NCI-H82 (cell line): Measurements from ENCODE around the gene PRKG2.

Source experiments
- DNase-seq: peaks from one replicate; lab custom pipeline; 2025; lab: John Stamatoyannopoulos, UW

Gene PRKG2

GRCh38 chr4:81162752-81163458, 52.1 kb downstream of the PRKG2 start:
- no peak for DNase-seq

GRCh38 chr4:81153714-81154323, 61.2 kb downstream of the PRKG2 start:
- DNase-seq, result peak; percentile 48

DNA sequence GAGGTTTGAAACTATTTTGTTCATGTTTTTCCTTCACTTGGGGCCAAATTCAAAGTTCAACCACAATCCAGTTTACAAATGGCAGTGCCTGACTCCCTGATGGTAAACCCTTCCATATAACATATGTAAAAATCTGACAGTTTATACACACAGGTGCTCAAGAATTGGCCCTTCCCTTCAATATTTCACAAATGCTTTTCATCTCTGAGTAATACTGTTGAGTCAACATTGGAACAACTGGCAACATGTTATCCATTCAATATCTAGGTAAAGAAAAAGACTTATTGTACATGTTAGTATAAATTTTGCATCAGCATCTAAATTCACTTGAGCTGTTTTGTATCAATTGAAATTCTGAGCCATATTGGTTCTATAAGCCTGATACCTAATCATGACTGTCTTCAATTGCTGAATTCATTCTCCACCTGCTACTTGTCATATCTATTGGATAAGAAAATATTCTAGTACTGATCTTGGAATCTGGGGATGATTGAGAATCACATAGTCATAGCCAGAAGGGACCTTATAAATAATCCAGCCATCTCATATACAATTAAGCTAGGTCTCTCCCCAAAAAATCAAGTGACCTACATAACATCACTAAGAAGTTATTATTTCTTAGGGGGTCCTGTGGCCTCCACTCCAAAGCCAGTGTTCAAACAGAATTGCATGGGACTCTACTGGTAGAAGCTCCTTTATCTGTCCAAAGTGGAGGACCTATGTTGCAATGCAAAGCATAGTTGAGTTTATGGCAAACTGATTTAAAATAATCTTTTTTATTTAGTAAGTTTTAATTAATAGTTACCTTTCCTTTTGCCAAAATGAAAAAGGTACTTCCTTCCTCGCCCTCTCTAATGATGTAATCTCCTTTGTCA, 61.9 kb downstream of the PRKG2 start:
- DNase-seq, result no peak

- no peak for DNase-seq
These were observed 65.0 kb downstream of the PRKG2 start for GRCh38 chr4:81149976-81150375.

GRCh38 chr4:81148576-81148975, 66.4 kb downstream of the PRKG2 start:
- DNase-seq, result no peak

DNA sequence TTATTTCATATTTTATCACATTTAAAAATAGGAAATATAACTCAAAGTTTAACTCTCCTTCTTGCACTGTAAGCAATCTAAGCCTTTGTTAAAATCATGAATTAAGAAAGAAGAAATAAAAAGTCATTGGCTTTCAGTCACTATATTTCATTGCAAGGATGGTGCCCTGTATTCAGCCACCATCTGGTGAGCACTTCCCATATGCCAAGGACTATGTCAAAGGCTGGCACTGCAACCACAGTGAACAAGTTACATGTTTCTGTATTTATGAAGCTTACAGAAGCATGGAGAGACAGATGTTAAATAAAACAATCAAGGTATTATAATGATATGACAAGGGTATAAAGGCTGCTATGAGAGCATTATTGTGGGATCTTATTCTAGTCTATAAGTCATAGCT, 68.6 kb downstream of the PRKG2 start:
- DNase-seq, result no peak

DNA sequence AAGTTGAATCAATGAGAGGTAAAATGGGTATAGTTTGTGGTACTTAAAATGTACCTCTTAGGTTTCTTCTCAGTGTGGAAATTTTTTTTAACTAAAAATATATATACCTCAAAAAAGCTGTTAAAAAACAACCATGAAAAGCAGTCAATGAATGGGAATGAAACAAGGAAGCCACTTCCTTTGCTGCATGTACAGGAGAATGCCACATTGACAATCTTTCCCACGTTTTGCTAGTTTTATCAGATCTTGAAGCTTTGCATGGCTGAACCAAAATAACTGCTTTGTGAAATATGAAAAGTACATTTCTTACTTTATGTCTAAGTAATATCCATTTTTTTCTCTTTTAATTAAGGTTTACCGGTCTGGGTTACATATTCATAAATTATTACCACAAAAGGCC, 71.8 kb downstream of the PRKG2 start:
- no peak for DNase-seq

- no peak for DNase-seq
These were observed 72.3 kb downstream of the PRKG2 start for GRCh38 chr4:81142744-81143143.

GRCh38 chr4:81137894-81138293, 77.1 kb downstream of the PRKG2 start:
- no peak for DNase-seq

DNA sequence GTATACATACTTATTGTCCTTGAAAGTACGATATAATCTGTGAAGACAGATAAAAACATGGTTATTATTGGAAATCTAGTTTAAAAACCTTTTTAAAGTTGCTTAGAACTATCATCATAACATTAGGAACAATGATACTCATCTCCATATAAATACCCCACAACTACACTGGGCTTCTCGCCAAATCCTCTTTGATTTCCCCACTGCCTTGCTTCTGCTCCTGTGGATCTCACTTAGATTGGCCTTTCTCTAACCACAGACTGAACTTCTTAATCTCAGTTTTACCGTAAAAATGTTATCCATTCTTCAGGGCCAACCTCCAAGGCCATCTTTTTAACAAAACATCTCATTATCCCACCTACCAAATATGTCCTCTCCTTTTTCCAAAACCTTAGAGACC, 77.6 kb downstream of the PRKG2 start:
- no peak for DNase-seq

- no peak for DNase-seq
These were observed 78.7 kb downstream of the PRKG2 start for GRCh38 chr4:81136161-81136905.

DNA sequence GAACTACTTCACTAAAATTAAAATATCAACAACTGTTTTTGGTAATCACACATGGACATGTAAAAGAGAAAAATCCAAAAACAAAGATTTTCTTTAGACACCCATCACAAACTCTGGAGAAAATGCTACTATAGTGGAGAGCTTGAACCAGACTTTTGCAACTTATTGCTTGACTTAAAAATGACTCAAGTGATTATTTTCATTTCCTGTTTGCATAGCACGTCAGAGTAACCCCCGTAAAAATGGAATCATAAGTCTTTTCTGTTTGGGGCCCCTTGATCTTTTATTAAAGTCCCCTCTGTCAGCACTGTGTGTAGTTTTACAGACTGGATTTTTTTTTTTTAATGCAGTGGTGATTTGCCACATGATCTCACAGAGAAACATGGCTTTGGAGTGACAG, 79.5 kb downstream of the PRKG2 start:
- DNase-seq, result no peak

- DNase-seq, result no peak
These were observed 83.5 kb downstream of the PRKG2 start for GRCh38 chr4:81131563-81131962.

GRCh38 chr4:81131066-81131465, 84.0 kb downstream of the PRKG2 start:
- DNase-seq, result no peak

- no peak for DNase-seq
These were observed 84.5 kb downstream of the PRKG2 start for GRCh38 chr4:81130569-81130968.

DNA sequence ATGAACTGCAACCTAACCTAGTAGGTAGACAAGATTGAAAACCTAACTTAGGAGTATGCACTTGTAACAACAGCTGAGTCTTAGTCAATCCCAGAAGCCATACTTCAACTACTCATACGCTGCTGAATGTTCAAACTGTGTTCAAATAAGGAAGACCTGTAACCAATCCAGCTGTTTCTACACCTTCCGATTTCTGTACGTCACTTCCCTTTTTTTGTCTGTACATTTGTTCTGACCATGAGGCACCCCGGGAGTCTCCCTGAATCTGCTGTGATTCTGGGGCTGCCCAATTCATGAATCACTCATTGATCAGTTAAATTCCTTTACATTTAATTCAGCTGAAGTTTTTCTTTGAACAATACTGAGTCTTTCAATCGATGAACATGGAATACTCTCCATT, 95.0 kb downstream of the PRKG2 start:
- DNase-seq, result no peak

DNA sequence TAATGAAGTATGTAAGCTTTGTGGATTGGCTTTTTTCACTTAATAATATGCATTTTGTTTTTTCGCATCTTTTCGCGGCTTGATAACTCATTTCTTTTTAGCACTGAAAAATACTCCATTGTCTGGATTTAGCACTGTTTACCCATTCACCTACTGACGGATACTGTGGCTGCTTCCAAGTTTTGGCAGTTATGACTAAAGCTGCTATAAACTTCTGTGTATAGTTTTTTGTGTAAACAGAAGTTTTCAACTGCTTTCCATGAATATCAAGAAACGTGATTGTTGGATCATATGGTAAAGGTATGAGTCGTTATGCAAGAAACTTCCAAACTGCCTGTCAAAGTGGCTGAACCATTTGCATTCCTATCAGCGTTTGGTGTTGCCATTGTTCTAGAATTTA, 96.9 kb downstream of the PRKG2 start:
- no peak for DNase-seq

DNA sequence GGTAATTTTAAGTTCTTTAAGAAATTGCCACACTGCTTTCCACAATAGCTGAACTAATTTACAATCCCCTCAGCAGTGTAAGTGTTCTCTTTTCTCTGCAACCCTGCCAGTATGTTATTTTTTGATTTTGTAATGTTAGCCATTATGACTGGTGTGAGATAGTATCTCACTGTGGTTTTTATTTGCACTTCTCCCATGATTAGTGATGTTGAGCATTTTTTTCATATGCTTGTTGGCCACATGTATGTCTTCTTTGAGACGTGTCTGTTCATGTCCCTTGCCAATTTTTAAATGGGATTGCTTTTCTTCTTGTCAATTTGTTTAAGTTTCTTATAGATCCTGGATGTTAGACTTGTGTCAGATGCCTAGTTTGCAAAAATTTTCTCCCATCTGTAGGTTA, 98.5 kb downstream of the PRKG2 start:
- DNase-seq, result no peak

DNA sequence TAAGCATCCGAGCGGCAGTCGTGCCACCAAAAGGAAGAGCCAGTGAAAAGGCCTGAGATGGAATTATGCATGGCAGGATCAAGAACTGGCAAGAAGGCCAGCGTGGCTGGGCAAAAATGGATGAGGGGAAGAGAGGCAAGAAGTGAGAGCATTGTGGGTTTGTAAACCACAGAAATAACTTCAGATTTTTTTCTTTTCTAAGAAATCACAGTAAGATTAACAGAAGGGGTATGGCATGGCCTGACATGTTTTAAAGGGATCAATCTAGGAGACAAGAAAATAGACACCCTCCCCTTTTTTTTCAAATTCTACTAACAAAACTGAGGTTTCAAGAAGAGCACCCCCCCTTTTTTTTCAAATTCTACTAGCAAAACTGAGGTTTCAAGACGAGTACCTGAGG, 102.0 kb downstream of the PRKG2 start:
- no peak for DNase-seq

- DNase-seq, result no peak
These were observed 105.7 kb downstream of the PRKG2 start for GRCh38 chr4:81109356-81109755.

DNA sequence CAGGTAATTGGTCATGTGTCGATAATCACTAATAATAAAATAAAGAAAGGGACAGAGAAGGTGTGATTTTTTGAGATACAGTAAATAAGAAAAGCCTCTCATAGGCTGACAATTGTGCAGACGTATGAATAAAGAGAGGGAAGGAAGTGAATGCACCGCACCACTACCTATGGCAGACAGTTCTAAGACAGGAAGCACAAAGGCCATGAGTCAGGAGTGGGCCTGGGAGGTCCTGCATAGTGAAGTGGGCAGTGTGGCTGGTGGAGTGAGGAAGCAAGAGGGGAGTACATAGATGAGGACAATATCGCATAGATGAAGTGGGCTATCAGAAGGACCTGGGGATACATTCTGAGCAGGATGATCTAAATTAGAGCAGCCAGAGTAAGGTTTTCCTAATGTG, 108.9 kb downstream of the PRKG2 start:
- DNase-seq, result no peak

GRCh38 chr4:81102107-81102506, 112.9 kb downstream of the PRKG2 start:
- DNase-seq, result no peak
